Measurements from ENCODE around the gene ZBTB21. TPM values are rescaled to one million over a fixed set of nuclear protein-coding genes. Genes with fewer than 3 reads are reported as not detected.

Gene ZBTB21
- 10 to 100 TPM; 18.7 to 41.4 (median 23.4) TPM for total RNA-seq
- 1 to 10 TPM; 4.1 to 6.2 TPM for polyA plus RNA-seq
- long read RNA-seq, donor 1, full-length matches to known transcripts: 6 of 12 reads
- long read RNA-seq, donor 1, partial matches to known transcripts: 2 of 12 reads
- long read RNA-seq, donor 1, other reads (novel, unspliced or antisense): 4 of 12 reads
- long read RNA-seq, donor 2, full-length matches to known transcripts: 11 of 11 reads
- long read RNA-seq, donor 2, partial matches to known transcripts: 0 of 11 reads
- long read RNA-seq, donor 2, other reads (novel, unspliced or antisense): 0 of 11 reads
- long read RNA-seq, donor 3, full-length matches to known transcripts: 3 of 7 reads
- long read RNA-seq, donor 3, partial matches to known transcripts: 0 of 7 reads
- long read RNA-seq, donor 3, other reads (novel, unspliced or antisense): 4 of 7 reads

- Histone ChIP-seq H3K9me3 (no peaks in the 10 kb centered on the region), H3K27ac (peak within 1 kb of the TSS; percentile 92 to 99), H3K4me1 (ENCODE audit: insufficient read depth) (peaks cover 2% of the 10 kb centered on the region), H3K27me3 (no peaks in the 10 kb centered on the region), H3K36me3 (no peaks in the 10 kb centered on the region), H3K4me3 (peak within 1 kb of the TSS; percentile 76)
- TF ChIP-seq POLR2A (IDR thresholded peaks at IDR 0.05): peak; percentile 97
- TF ChIP-seq EP300 (IDR thresholded peaks at IDR 0.05): peak; percentile 73
- TF ChIP-seq CTCF (IDR thresholded peaks at IDR 0.05): no peak
- WGBS, 3 donors: 0 to 1% (median 0%) methylated on average over 21 to 74 of the region's 75 CpGs
- peak; percentile 99 for DNase-seq
- intact Hi-C loops (cut with DNase I): loop anchor here (5.0 to 10.0 kb wide), 5 partner anchors 48 to 793 kb away; partner anchors contain the start of genes C2CD2 (in 3 of the 4) and PRDM15 (in 1 of the 4)
These were observed at the start of gene ZBTB21 for GRCh38 chr21:42009831-42010506. Gene ZBTB21 (minus strand): TSS chr21:42010360. CDS start chr21:41994095, 16,265 bp downstream.

DNA sequence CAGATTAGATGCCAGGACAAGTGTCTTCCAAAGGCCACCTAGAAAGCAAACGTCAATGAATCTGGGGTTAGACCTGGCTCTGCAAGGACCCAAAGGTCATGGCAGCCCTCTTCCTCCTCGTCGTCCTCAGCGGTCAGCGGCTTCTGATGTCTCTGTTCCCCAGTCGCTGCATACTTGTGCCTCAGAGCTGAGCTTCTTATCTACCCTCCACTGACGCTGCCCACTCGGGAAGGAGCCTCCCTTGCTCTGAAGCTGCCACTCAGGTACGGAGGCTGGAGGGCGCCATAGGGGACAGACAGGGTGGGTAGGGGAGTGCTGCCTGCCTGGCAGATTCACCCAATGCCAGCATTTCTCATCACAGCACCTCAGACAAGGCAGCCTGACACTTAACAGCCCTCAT lies 49.6 kb upstream of the ZBTB21 start:
- intact Hi-C loops (cut with DNase I): loop anchor here in 2 of 4 donors (5.0 to 10.0 kb wide), 2 partner anchors 465 to 613 kb away; no protein-coding TSS in a partner anchor
- Histone ChIP-seq H3K9me3 (no peaks in the 10 kb centered on the region), H3K4me1 (ENCODE audit: insufficient read depth) (no peaks in the 10 kb centered on the region), H3K27me3 (no peaks in the 10 kb centered on the region), H3K27ac (no peak overlapping the region), H3K4me3 (no peak overlapping the region), H3K36me3 (no peaks in the 10 kb centered on the region)
- TF ChIP-seq POLR2A (IDR thresholded peaks at IDR 0.05): no peak
- TF ChIP-seq CTCF (IDR thresholded peaks at IDR 0.05): no peak
- WGBS, 3 donors: 69 to 79% (median 78%) methylated on average over 9 to 10 of the region's 10 CpGs
- DNase-seq: no peak

- no peak overlapping the region for H3K27ac ChIP-seq
- no peaks in the 10 kb centered on the region for H3K4me1 ChIP-seq (ENCODE audit: insufficient read depth)
- DNase-seq: no peak
- no peak overlapping the region for H3K4me3 ChIP-seq
- TF ChIP-seq POLR2A (IDR thresholded peaks at IDR 0.05): no peak
- TF ChIP-seq EP300 (IDR thresholded peaks at IDR 0.05): no peak
- TF ChIP-seq CTCF (IDR thresholded peaks at IDR 0.05): no peak
- 86 to 90% (median 87%) methylated on average over 9 of the region's 9 CpGs for whole genome bisulfite sequencing, 3 donors
- no peaks in the 10 kb centered on the region for H3K9me3 ChIP-seq
- H3K27me3 ChIP-seq: no peaks in the 10 kb centered on the region
- intact Hi-C loops (cut with DNase I): loop anchor here in 2 of 4 donors (5.0 to 10.0 kb wide), 2 partner anchors 466 to 613 kb away; no protein-coding TSS in a partner anchor
- no peaks in the 10 kb centered on the region for H3K36me3 ChIP-seq
These were observed 49.0 kb upstream of the ZBTB21 start for GRCh38 chr21:42059141-42059540.

DNA sequence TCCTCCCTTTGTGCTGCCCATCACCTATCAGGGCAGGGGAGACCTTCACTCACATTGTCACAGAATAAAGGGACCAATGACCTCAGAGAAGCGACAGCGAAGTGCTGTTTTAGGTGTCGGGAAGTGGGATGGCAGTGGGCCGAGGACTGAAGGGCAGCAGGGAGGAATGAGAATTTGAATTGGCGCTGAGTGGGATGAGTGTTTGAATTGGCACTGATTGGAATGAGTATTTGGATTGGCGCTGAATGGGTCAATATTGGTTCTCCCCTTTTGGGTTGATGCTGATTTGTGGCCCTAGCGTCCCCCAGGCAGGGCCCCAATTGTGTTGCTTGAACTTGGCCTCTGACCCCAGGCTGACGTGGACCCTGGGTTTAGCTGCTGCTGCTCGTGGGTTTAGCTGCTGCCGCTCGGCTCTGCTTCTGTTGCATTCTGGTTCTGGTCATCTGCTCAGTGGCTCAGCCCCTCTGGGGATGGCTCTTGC lies 48.5 kb upstream of the ZBTB21 start:
- no peak for DNase-seq
- H3K36me3 ChIP-seq: no peaks in the 10 kb centered on the region
- TF ChIP-seq POLR2A (IDR thresholded peaks at IDR 0.05) (no peak), CTCF (IDR thresholded peaks at IDR 0.05) (no peak), EP300 (IDR thresholded peaks at IDR 0.05) (no peak)
- no peaks in the 10 kb centered on the region for H3K27me3 ChIP-seq
- 93 to 95% (median 94%) methylated on average over 11 of the region's 11 CpGs for WGBS, 3 donors
- intact Hi-C loops (cut with DNase I): loop anchor here in 2 of 4 donors (5.0 to 10.0 kb wide), 2 partner anchors 466 to 614 kb away; no protein-coding TSS in a partner anchor
- H3K27ac ChIP-seq: no peak overlapping the region
- no peaks in the 10 kb centered on the region for H3K9me3 ChIP-seq
- no peak overlapping the region for H3K4me3 ChIP-seq
- no peaks in the 10 kb centered on the region for H3K4me1 ChIP-seq (ENCODE audit: insufficient read depth)
